BJ (cell line): ENCODE measurements around the gene TRIM24. TPM values are rescaled to one million over a fixed set of nuclear protein-coding genes. Genes with fewer than 3 reads are reported as not detected.

ENCODE experiments used
- CTCF ChIA-PET: fragments of 350-600 bp; formaldehyde crosslinking; extraction: SDS; loops from one replicate; lab custom pipeline; 2021; ENCODE audit warnings: antibody characterized with exemption, inconsistent platforms; lab: Yijun Ruan, JAX
- POLR2A ChIA-PET: fragments of 300-600 bp; sonication (Branson Sonifier 250); formaldehyde crosslinking; extraction: SDS; loops from one replicate; lab custom pipeline; 2021; ENCODE audit warnings: antibody characterized with exemption; lab: Charles Lee
- DNase-seq: peaks from one replicate; pipeline ENCODE4 v3.0.0-alpha.2; 2011; ENCODE audit warnings: low read depth
- H3K27me3 ChIP-seq: 2 replicates; pipeline ENCODE4 v1.6.0; 2011; ENCODE audit warnings: low read length; ENCODE audit not compliant: control insufficient read depth, insufficient read depth
- H3K36me3 ChIP-seq: 2 replicates; pipeline ENCODE4 v1.5.1; 2011; ENCODE audit warnings: low read length; ENCODE audit not compliant: control insufficient read depth, insufficient read depth
- H3K4me3 ChIP-seq: 2 replicates; pipeline ENCODE4 v1.5.1; 2011; ENCODE audit warnings: low read depth, mild to moderate bottlenecking, control low read depth, low read length
- CTCF ChIP-seq: IDR thresholded peaks from 2 replicates; pipeline ENCODE4 v1.5.1; 2011; ENCODE audit warnings: low read depth, mild to moderate bottlenecking, control low read depth, inconsistent platforms, low read length, moderate library complexity; ENCODE audit not compliant: insufficient read depth
- polyA plus RNA-seq: library from polyadenylated mRNA; depleted of rRNA; stranded (reverse); fragments of >200 nt; gene quantifications from 2 replicates; pipeline ENCODE4 v1.2.3, GENCODE V29; 2011

Gene TRIM24
- polyA plus RNA-seq, 1 experiment: 4.2 TPM

- Histone ChIP-seq H3K27me3 (no peaks in the 10 kb centered on the region), H3K36me3 (peaks cover 6% of the 10 kb centered on the region; the same call in 1 of the 2 replicates), H3K4me3 (no peak overlapping the region)
- DNase-seq: no peak
- no peak for TF ChIP-seq CTCF
- ChIA-PET CTCF (interaction anchor here (0.6 kb wide), 1 partner anchor 16 kb away, joined by 3 read pairs; no protein-coding TSS in a partner anchor), POLR2A (no interaction called here)
Observed at GRCh38 chr7:138556771-138557484, 96.9 kb downstream of the TRIM24 start.

GRCh38 chr7:138559448-138559847, 99.4 kb downstream of the TRIM24 start:
- Histone ChIP-seq H3K27me3 (no peaks in the 10 kb centered on the region), H3K4me3 (no peak overlapping the region), H3K36me3 (peaks cover 6% of the 10 kb centered on the region; the same call in 1 of the 2 replicates)
- TF ChIP-seq CTCF: no peak
- ChIA-PET POLR2A (no interaction called here), CTCF (no interaction called here)
- DNase-seq: no peak

GRCh38 chr7:138563808-138564207, 103.7 kb downstream of the TRIM24 start:
- ChIA-PET POLR2A (no interaction called here), CTCF (no interaction called here)

GRCh38 chr7:138564365-138564764, 104.3 kb downstream of the TRIM24 start:
- peaks cover 3% of the 10 kb centered on the region; the same call in 1 of the 2 replicates for H3K36me3 ChIP-seq

More at GRCh38 chr7:138563808-138564207, 103.7 kb downstream of the TRIM24 start:
- Histone ChIP-seq H3K27me3 (no peaks in the 10 kb centered on the region), H3K4me3 (no peak overlapping the region), H3K36me3 (peaks cover 5% of the 10 kb centered on the region; the same call in 1 of the 2 replicates)
- TF ChIP-seq CTCF: no peak
- DNase-seq: no peak

More at GRCh38 chr7:138564365-138564764, 104.3 kb downstream of the TRIM24 start:
- ChIA-PET CTCF (no interaction called here), POLR2A (no interaction called here)
- H3K27me3 ChIP-seq: no peaks in the 10 kb centered on the region
- TF ChIP-seq CTCF: no peak
- DNase-seq: no peak
- H3K4me3 ChIP-seq: no peak overlapping the region
